Activated T-helper 2 cell treated with anti-CD3 and anti-CD28 coated beads, Interferon-gamma antibody, Interleukin-2, Interleukin-4, amounts not matched to agents 10 μg/mL and 5 μg/mL and 100 μg/mL, durations not matched to agents 14 hours and 24 hours and 36 hours (primary cell): ENCODE measurements around the gene SAA4. TPM values are rescaled to one million over a fixed set of nuclear protein-coding genes. Genes with fewer than 3 reads are reported as not detected.
"Not testable (repeated sequence)": the region's sequence is repeated elsewhere in the genome, so short reads cannot be mapped to it uniquely, and the experiment has no call there.

Experiments
- DNase-seq: peaks from one replicate; pipeline ENCODE4 v3.0.0; 2021; ENCODE audit warnings: low spot score
- H3K27ac Mint-ChIP-seq: one replicate; pipeline ENCODE4 v1.8.0; 2021; ENCODE audit warnings: mixed read lengths
- H3K27me3 Mint-ChIP-seq: one replicate; pipeline ENCODE4 v1.8.0; 2021; ENCODE audit warnings: low read depth, mixed read lengths
- H3K36me3 Mint-ChIP-seq: one replicate; pipeline ENCODE4 v1.8.0; 2021; ENCODE audit warnings: low read depth, mixed read lengths
- H3K4me1 Mint-ChIP-seq: one replicate; pipeline ENCODE4 v1.8.0; 2021; ENCODE audit warnings: low read depth, mixed read lengths
- H3K4me3 Mint-ChIP-seq: one replicate; pipeline ENCODE4 v1.8.0; 2021; ENCODE audit warnings: low read depth, mild to moderate bottlenecking, moderate library complexity, mixed read lengths
- H3K9me3 Mint-ChIP-seq: one replicate; pipeline ENCODE4 v1.8.0; 2021; ENCODE audit warnings: mixed read lengths
- intact Hi-C: fragments of 100-400 bp; cut with micrococcal nuclease; formaldehyde crosslinking; loops from one replicate; pipeline ENCODE4 v1.15.1; 2023
- total RNA-seq: library from RNA; stranded (reverse); gene quantifications from 2 replicates; pipeline ENCODE4 v1.2.3, GENCODE V29; 2022

SAA4 gene
- total RNA-seq, 1 donor from 2014 or later = not detected

DNA sequence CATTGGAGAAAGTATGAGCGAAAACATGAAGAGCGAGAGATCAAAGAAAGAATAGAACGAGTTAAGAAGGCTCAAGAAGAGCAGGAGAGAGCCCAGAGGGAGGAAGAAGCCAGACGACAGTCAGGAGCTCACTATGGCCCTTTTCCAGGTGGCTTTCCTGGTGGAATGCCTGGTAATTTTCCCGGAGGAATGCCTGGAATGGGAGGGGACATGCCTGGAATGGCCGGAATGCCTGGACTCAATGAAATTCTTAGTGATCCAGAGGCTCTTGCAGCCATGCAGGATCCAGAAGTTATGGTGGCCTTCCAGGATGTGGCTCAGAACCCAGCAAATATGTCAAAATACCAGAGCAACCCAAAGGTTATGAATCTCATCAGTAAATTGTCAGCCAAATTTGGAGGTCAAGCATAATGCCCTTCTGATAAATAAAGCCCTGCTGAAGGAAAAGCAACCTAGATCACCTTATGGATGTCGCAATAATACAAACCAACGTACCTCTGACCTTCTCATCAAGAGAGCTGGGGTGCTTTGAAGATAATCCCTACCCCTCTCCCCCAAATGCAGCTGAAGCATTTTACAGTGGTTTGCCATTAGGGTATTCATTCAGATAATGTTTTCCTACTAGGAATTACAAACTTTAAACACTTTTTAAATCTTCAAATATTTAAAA, 26.2 kb upstream of the SAA4 start:
- H3K4me3 Mint-ChIP-seq, H3K27ac Mint-ChIP-seq, intact Hi-C loops, DNase-seq, H3K9me3 Mint-ChIP-seq, H3K36me3 Mint-ChIP-seq, H3K27me3 Mint-ChIP-seq: not testable (repeated sequence)
- peaks cover 11% of the 10 kb centered on the region for H3K4me1 Mint-ChIP-seq

DNA sequence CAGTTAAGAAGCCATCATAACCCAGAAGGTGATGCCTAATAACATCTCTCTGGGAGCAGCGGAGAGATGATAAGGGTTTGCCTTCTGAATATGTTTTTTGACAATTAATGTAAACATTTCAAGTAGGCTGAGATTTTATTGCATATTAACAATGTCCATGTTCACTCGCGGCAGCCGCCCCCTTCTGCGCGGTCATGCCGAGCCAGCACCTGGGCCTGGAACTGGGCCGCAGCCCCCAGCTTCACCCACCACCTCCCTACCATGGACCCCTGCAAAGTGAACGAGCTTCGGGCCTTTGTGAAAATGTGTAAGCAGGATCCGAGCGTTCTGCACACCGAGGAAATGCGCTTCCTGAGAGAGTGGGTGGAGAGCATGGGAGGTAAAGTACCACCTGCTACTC, 25.1 kb upstream of the SAA4 start:
- Mint-ChIP-seq H3K36me3 (no peaks in the 10 kb centered on the region), H3K27me3 (peaks cover 5% of the 10 kb centered on the region), H3K4me1 (peaks cover 7% of the 10 kb centered on the region), H3K9me3 (no peaks in the 10 kb centered on the region), H3K4me3 (no peak overlapping the region), H3K27ac (no peak overlapping the region)
- no peak for DNase-seq
- intact Hi-C loops = no loop called here

DNA sequence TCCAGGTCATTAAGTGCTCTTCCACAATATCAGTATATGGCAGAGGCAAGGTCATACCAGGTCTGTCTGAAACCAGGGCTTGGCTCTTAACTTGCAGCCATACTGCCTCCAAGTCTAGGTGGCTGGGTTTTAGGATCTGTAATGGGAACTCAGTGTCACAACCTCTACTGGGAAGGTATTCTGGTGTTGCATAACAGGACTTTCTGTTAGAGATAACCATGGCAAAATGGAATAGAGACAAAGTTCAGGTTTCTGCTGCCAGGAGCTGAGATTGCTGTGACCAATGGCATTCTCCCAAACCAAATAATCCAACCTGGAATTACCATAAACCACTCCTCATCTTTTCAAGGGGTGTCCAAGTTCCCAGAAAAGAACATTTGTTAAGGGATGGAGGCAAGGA, 22.7 kb upstream of the SAA4 start:
- H3K4me3 Mint-ChIP-seq = no peak overlapping the region
- H3K9me3 Mint-ChIP-seq = no peaks in the 10 kb centered on the region
- no peak overlapping the region for H3K27ac Mint-ChIP-seq
- H3K4me1 Mint-ChIP-seq = peaks cover 6% of the 10 kb centered on the region
- H3K27me3 Mint-ChIP-seq = peaks cover 8% of the 10 kb centered on the region
- intact Hi-C loops = no loop called here
- DNase-seq = no peak
- no peaks in the 10 kb centered on the region for H3K36me3 Mint-ChIP-seq

DNA sequence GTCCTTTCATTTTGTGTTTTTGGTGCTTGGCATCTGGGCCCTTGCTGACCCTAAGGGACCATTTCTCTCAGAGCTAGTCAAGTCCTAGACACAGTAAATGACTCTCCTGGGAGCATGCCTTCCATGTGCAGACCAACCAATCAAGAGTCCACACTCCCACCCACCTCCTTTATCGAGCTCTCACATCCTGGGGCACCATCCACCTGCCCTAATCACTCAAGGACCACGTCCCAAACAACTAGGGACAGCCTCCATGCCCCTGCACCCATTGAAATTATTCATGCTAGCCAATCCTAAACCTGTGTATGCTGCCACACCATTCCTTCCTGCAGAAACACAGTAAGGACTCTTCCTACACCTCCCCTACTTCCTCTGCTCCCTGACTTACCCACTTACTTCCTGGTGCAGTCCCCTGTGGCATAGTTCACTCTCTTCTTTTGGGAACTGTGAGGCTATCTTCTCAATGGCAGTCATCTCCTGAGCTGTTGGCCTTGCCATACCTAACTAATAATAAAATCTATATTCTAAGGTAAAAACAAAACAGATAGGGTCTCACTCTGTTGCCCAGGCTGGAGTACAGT, 18.3 kb upstream of the SAA4 start:
- Mint-ChIP-seq H3K27me3 (peaks cover 6% of the 10 kb centered on the region), H3K9me3 (no peaks in the 10 kb centered on the region), H3K27ac (no peak overlapping the region), H3K4me1 (peaks cover 7% of the 10 kb centered on the region), H3K36me3 (no peaks in the 10 kb centered on the region), H3K4me3 (no peak overlapping the region)
- intact Hi-C loops = no loop called here
- no peak for DNase-seq

DNA sequence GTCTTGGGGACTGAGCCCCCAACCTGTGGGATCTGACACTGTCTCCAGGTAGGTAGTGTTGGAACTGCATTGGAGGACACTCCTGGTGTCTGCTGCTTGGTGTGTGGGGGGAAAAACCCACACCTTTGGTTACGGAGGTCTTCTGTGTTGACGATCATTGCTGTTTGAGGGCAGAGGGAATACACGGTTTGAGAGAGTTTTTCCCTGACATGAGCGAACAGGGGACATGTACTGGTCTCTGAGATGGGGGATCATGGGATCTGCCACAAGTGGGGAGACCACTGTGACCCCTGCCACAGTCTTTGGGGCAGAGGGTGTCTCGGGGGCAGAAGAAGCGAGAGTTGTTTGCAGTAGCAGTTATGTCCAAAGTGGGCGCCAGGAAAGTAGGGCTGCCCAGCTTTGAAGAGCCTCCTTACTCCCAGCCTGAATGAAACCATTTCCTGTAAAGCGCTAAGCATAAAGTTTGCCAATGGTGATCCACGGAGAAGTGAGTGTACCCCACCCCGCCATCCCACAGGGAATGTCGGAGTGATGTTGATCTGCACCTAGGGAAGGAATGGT, 17.3 kb upstream of the SAA4 start:
- no peak for DNase-seq
- H3K36me3 Mint-ChIP-seq = no peaks in the 10 kb centered on the region
- no peak overlapping the region for H3K27ac Mint-ChIP-seq
- H3K4me1 Mint-ChIP-seq = peaks cover 7% of the 10 kb centered on the region
- H3K27me3 Mint-ChIP-seq = peaks cover 6% of the 10 kb centered on the region
- no peak overlapping the region for H3K4me3 Mint-ChIP-seq
- no peaks in the 10 kb centered on the region for H3K9me3 Mint-ChIP-seq
- intact Hi-C loops = no loop called here

DNA sequence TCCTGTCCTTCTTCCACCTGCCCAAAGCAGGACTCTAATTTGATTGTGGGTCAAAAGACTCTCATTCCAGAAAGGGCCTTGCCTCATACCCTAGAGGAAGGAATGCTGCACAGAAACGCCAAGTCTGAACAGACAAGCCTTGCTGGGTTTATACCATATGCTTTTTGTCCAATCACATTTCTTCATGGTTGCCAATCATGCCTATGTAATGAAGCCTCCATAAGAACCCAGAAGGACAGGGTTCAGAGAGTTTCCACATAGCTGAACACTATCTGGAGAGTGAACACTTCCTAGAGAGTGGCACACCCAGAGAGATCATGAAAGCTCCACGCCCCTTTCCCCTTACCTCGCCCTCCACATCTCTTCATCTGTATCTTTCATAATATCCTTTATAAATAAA, 16.6 kb upstream of the SAA4 start:
- intact Hi-C loops = no loop called here

DNA sequence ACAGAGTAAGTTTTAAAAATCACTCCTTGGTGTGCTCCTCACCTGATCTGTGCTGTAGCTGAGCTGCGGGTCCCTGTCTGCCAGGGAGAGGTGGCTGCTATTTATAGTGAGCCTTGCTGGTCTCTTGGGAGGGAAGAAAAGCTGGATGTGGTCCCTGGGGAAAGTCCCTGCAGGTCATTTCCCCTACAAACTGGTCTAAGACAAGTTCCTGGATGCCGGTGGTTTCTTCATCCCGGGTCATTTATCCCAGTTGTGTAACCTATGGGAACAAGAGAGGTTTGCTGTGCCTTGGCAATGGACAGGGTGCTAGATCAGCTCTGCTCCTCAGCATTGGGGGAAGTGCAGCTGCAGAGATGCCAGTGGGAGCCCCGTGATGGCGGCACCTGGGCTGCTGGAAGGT, 12.0 kb upstream of the SAA4 start, which contains the start of gene SAA2:
TSS of gene SAA2 (minus strand) at position 108 of the 400 bp plus-strand sequence. CDS start 657 bp downstream, outside the sequence.
- Mint-ChIP-seq H3K4me3 (no peak within 1 kb of the TSS), H3K9me3 (no peaks in the 10 kb centered on the region), H3K36me3 (no peaks in the 10 kb centered on the region), H3K27ac (no peak within 1 kb of the TSS), H3K27me3 (peaks cover 2% of the 10 kb centered on the region), H3K4me1 (peaks cover 31% of the 10 kb centered on the region)
- intact Hi-C loops = loop anchor here (10.0 kb wide), 1 partner anchor 486 kb away; no protein-coding TSS in a partner anchor
- no peak for DNase-seq

More for the DNA sequence above, 16.6 kb upstream of the SAA4 start:
- peaks cover 9% of the 10 kb centered on the region for H3K4me1 Mint-ChIP-seq
- peaks cover 6% of the 10 kb centered on the region for H3K27me3 Mint-ChIP-seq
- no peak for DNase-seq
- no peak overlapping the region for H3K4me3 Mint-ChIP-seq
- no peaks in the 10 kb centered on the region for H3K9me3 Mint-ChIP-seq
- no peak overlapping the region for H3K27ac Mint-ChIP-seq
- no peaks in the 10 kb centered on the region for H3K36me3 Mint-ChIP-seq

DNA sequence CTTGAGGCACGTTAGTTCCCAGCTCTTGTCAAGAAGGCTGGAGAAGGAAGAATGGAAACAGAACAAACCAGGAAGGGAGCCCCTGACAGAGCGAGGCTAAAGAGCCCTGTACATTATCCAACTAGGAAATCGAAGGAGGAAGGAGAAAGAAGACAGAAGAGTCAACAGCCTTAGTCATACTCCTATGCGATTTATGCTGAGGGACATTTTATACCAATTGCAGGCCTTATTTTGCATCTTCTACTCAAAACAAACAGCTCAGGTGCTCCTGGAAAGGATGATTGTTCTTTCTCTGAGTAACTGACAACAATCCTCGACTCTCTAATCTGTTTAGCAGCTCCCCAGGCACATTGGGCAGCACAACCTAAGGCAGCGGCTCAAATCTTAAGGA, 10.6 kb upstream of the SAA4 start:
- H3K4me1 Mint-ChIP-seq = peaks cover 26% of the 10 kb centered on the region
- H3K27me3 Mint-ChIP-seq = peaks cover 11% of the 10 kb centered on the region
- not testable (repeated sequence) for H3K4me3 Mint-ChIP-seq, H3K27ac Mint-ChIP-seq, DNase-seq, H3K9me3 Mint-ChIP-seq, H3K36me3 Mint-ChIP-seq
- intact Hi-C loops = loop anchor here (2.0 to 10.0 kb wide), 2 partner anchors 138 to 488 kb away; no protein-coding TSS in a partner anchor

DNA sequence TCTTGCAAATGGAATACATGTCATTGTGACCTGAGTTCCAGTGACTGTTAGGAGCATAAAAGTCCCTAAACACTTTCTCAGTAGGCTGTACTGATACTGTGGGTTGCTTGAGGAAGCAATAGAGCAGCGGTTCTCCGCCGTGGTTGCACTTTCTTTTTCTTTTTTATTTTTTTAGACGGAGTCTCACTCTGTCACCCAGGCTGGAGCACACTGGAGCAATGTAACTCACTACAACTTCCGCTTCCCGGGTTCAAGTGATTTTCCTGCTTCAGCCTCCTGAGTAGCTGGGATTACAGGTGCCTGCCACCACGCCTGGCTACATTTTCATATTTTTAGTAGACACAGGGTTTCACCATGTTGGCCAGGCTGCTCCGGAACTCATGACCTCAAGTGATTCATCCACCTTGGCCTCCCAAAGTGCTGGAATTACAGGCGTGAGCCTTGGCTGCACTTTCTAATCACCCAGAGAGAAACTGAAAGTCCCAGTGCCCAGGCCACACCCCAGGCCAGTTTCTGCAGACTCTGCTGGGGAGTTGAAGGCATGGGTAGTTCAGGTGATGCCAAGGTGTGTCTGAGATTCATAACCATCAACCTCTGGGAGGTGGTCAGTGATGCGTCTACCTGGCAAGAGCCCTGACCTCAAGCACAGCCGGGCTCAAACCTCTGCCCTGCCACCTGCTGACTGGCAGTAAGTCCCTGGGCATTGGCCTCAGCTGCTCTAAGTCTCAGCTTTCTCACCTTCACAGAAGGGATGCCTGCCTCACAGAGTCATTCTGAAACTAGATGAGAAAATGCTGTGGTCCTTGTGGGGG, 10.0 kb upstream of the SAA4 start:
- H3K4me3 Mint-ChIP-seq = peak overlapping the region; percentile 64

DNA sequence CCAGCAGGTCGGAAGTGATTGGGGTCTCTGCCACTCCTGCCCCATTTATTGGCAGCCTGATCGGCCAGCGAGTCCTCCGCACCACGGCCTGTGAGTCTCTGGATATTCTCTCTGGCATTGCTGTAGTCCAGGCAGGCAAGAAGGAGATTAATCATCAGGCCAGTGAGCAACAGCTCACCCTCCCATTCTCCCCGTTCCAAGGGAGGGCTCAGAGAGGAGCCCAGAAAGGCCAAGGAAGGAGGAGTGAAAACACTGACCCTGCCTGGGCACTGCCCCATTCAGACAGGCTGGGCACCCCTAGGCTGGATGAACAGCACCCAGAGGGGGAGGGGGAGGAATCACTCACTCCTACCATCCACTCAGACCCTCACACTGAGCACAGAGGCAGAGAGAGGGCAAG, 8.8 kb upstream of the SAA4 start:
- DNase-seq = no peak
- Mint-ChIP-seq H3K27me3 (peaks cover 23% of the 10 kb centered on the region), H3K9me3 (no peaks in the 10 kb centered on the region), H3K4me1 (peaks cover 25% of the 10 kb centered on the region), H3K4me3 (no peak overlapping the region), H3K36me3 (no peaks in the 10 kb centered on the region), H3K27ac (no peak overlapping the region)
- intact Hi-C loops = loop anchor here (2.0 to 10.0 kb wide), 2 partner anchors 77 to 489 kb away; partner anchors contain the start of genes GTF2H1 and HPS5

More for the DNA sequence above, 10.0 kb upstream of the SAA4 start:
- H3K9me3 Mint-ChIP-seq, H3K36me3 Mint-ChIP-seq: not testable (repeated sequence)
- H3K27me3 Mint-ChIP-seq = peaks cover 13% of the 10 kb centered on the region
- intact Hi-C loops = loop anchor here (2.0 to 10.0 kb wide), 2 partner anchors 138 to 488 kb away; no protein-coding TSS in a partner anchor
- peak; percentile 24 for DNase-seq
- peaks cover 25% of the 10 kb centered on the region for H3K4me1 Mint-ChIP-seq
- peak overlapping the region; percentile 69 for H3K27ac Mint-ChIP-seq

DNA sequence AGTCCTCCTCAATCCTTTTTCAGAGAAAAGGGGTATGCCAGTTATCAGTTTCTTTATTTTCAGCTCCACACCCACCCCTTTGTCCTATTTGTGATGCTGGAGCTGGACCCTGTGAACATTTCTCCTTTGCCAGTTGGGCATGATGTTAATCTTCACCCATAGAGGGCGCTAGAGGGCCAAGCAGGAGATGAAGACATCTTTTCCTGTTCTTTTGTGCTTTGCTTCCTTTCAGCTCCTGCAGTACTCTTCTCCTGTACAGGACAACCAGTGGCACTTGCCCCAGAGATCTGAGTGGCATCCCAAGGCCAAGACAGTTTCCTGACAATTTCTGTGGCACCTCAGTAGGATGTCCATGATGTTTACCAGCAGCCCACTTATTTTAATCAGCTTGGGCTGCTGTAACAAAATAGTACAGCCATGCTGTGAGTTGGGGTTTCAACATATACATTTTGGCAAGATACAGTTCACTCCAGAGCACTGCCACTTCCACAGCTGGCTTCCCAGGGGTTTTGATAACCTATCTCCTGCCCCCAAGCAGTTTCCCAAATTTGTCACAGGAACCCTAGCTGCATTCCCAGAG, 7.3 kb upstream of the SAA4 start:
- Mint-ChIP-seq H3K9me3 (no peaks in the 10 kb centered on the region), H3K36me3 (no peaks in the 10 kb centered on the region), H3K4me1 (peaks cover 25% of the 10 kb centered on the region), H3K4me3 (no peak overlapping the region), H3K27ac (peak overlapping the region; percentile 54), H3K27me3 (peaks cover 34% of the 10 kb centered on the region)
- peak; percentile 63 for DNase-seq
- intact Hi-C loops = loop anchor here (2.0 to 10.0 kb wide), 4 partner anchors 79 to 491 kb away; partner anchors contain the start of genes GTF2H1, HPS5 and TSG101

DNA sequence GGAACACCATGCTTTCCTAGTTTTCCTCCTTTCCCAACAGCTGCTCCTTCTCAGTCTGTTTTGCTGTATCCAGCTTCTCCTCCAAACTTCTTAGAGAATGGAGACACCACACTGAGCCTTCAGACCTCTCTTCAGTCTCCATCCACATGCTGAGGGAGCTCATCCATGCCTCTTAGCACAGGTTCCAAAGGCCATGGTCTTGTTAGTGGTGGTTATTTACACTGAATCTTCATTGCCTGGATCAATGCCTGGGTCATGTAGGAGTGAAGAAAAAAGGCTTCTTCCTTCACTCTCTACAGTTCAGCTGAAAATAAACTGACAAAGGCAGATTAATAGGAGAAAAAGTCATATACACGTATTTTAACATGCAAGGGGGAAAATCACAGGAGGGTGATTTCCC, 3.1 kb upstream of the SAA4 start:
- H3K27me3 Mint-ChIP-seq = peaks cover 61% of the 10 kb centered on the region
- peaks cover 10% of the 10 kb centered on the region for H3K4me1 Mint-ChIP-seq
- intact Hi-C loops = loop anchor here (5.0 to 10.0 kb wide), 3 partner anchors 158 to 495 kb away; partner anchors contain the start of gene TSG101
- no peak for DNase-seq
- no peak overlapping the region for H3K4me3 Mint-ChIP-seq
- H3K36me3 Mint-ChIP-seq = no peaks in the 10 kb centered on the region
- no peak overlapping the region for H3K27ac Mint-ChIP-seq
- no peaks in the 10 kb centered on the region for H3K9me3 Mint-ChIP-seq
